CD4-positive, alpha-beta memory T cell (primary cell): Measurements from ENCODE around the gene BMAL1. TPM values are rescaled to one million over a fixed set of nuclear protein-coding genes. Genes with fewer than 3 reads are reported as not detected.
A peak's percentile ranks its signal among the peaks of the same experiment; 100 is the strongest.

Source experiments
- CTCF ChIA-PET: fragments of 350-600 bp; sonication (Branson Sonifier 250); formaldehyde crosslinking; loops from one replicate; lab custom pipeline; 2021; ENCODE audit warnings: inconsistent platforms; ENCODE audit not compliant: partially characterized antibody; lab: Charles Lee
- POLR2A ChIA-PET: fragments of 350-600 bp; sonication (Branson Sonifier 250); formaldehyde crosslinking; loops from one replicate; lab custom pipeline; 2021; ENCODE audit not compliant: partially characterized antibody; lab: Charles Lee
- DNase-seq, 5 donors: peaks; one replicate each; pipeline versions ENCODE4 v3.0.0 to v3.0.0-alpha.2; 2020 to 2022; ENCODE audit warnings: mixed read lengths in 1 of 5
- H3K27ac ChIP-seq: one replicate; pipeline ENCODE4 v1.7.0; 2013; ENCODE audit warnings: low read depth, low read length
- H3K27me3 ChIP-seq: 2 replicates; pipeline ENCODE4 v1.7.0; 2013; ENCODE audit warnings: mild to moderate bottlenecking, low read length, moderate library complexity; ENCODE audit not compliant: insufficient read depth
- H3K36me3 ChIP-seq: 2 replicates; pipeline ENCODE4 v1.7.0; 2013; ENCODE audit warnings: mild to moderate bottlenecking, low read length, moderate library complexity; ENCODE audit not compliant: insufficient read depth
- H3K4me1 ChIP-seq: 2 replicates; pipeline ENCODE4 v1.7.0; 2013; ENCODE audit warnings: mild to moderate bottlenecking, low read length, moderate library complexity; ENCODE audit not compliant: insufficient read depth
- H3K4me3 ChIP-seq, 2 donors: one replicate each; pipeline ENCODE4 v1.7.0; 2013; ENCODE audit warnings: low read length in 2 of 2, mild to moderate bottlenecking in 1 of 2
- H3K9me3 ChIP-seq, 2 donors: one replicate each; pipeline ENCODE4 v1.7.0; 2013; ENCODE audit warnings: low read length in 2 of 2, control low read depth in 1 of 2; ENCODE audit not compliant: control insufficient read depth in 1 of 2
- H3K27ac Mint-ChIP-seq, 7 donors: one replicate each; pipeline ENCODE4 v1.8.0; 2020 to 2021; ENCODE audit warnings: mixed read lengths in 7 of 7, mild to moderate bottlenecking in 6 of 7, inconsistent platforms in 3 of 7, moderate library complexity in 3 of 7
- H3K27me3 Mint-ChIP-seq, 2 donors: one replicate each; pipeline ENCODE4 v1.8.0; 2020 to 2021; ENCODE audit warnings: mixed read lengths in 2 of 2
- H3K36me3 Mint-ChIP-seq, 2 donors: one replicate each; pipeline ENCODE4 v1.8.0; 2020 to 2021; ENCODE audit warnings: mixed read lengths in 2 of 2, inconsistent platforms in 1 of 2, mild to moderate bottlenecking in 1 of 2
- H3K4me1 Mint-ChIP-seq, 4 donors: one replicate each; pipeline ENCODE4 v1.8.0; 2020 to 2021; ENCODE audit warnings: mixed read lengths in 4 of 4, mild to moderate bottlenecking in 1 of 4
- H3K4me3 Mint-ChIP-seq, 8 donors: one replicate each; pipeline ENCODE4 v1.8.0; 2020 to 2021; ENCODE audit warnings: mixed read lengths in 8 of 8, mild to moderate bottlenecking in 7 of 8, moderate library complexity in 6 of 8, inconsistent platforms in 3 of 8
- H3K9me3 Mint-ChIP-seq, 8 donors: one replicate each; pipeline ENCODE4 v1.8.0; 2020 to 2021; ENCODE audit warnings: mixed read lengths in 8 of 8, mild to moderate bottlenecking in 5 of 8, inconsistent platforms in 3 of 8, moderate library complexity in 1 of 8
- intact Hi-C: fragments of 100-400 bp; cut with micrococcal nuclease; formaldehyde crosslinking; loops from one replicate; pipeline ENCODE4 v1.15.1; 2023
- polyA plus RNA-seq, 2 donors: library from polyadenylated mRNA; unstranded; fragments of 300-500 nt; fragmentation: Illumina TruSeq; gene quantifications; one replicate each; pipeline ENCODE4 v1.2.3, GENCODE V29; 2021
- total RNA-seq, 2 experiments: library from RNA; stranded (reverse); gene quantifications; one replicate each; pipeline ENCODE4 v1.2.3, GENCODE V29; 2021

BMAL1 gene
- total and polyA plus RNA-seq, 4 experiments from 2014 or later, result 18.8 to 112 (median 69.9) TPM

- Histone ChIP-seq H3K27ac (no peak overlapping the region), H3K4me3 (no peak overlapping the region), H3K36me3 (peaks cover 19% of the 10 kb centered on the region), H3K27me3 (no peaks in the 10 kb centered on the region), H3K4me1 (peaks cover 84% of the 10 kb centered on the region), H3K9me3 (no peaks in the 10 kb centered on the region)
- DNase-seq, result no peak
- intact Hi-C loops, result no loop called here
- Mint-ChIP-seq H3K4me3 (peak overlapping the region in 1 of 8 donors; percentile 25), H3K27ac (peak overlapping the region in 2 of 7 donors; percentile 19 to 62), H3K36me3 (peaks cover 34 to 47% of the 10 kb centered on the region in 2 donors), H3K27me3 (no peaks in the 10 kb centered on the region), H3K9me3 (no peaks in the 10 kb centered on the region), H3K4me1 (peaks cover 0 to 59% (median 48%) of the 10 kb centered on the region in 4 donors)
- ChIA-PET POLR2A (no interaction called here), CTCF (interaction anchor here (1.2 to 1.5 kb wide), 3 partner anchors 25 to 60 kb away, joined by 3 to 4 read pairs (median 3); no protein-coding TSS in a partner anchor)
These were observed 32.9 kb downstream of the BMAL1 start for GRCh38 chr11:13310443-13310842.

- peaks cover 84% of the 10 kb centered on the region for H3K4me1 ChIP-seq
- H3K36me3 ChIP-seq, result peaks cover 19% of the 10 kb centered on the region
- POLR2A ChIA-PET, result interaction anchor here (1.4 kb wide), 1 partner anchor 64 kb away, joined by 3 read pairs; no protein-coding TSS in a partner anchor
- peak overlapping the region in 3 of 7 donors; percentile 19 to 86 (median 25) for H3K27ac Mint-ChIP-seq
- H3K9me3 Mint-ChIP-seq, result no peaks in the 10 kb centered on the region
- CTCF ChIA-PET, result interaction anchor here (1.2 to 1.5 kb wide), 3 partner anchors 24 to 61 kb away, joined by 3 to 4 read pairs (median 3); no protein-coding TSS in a partner anchor
- intact Hi-C loops, result no loop called here
- peaks cover 37 to 55% of the 10 kb centered on the region in 2 donors for H3K36me3 Mint-ChIP-seq
- H3K4me3 Mint-ChIP-seq, result peak overlapping the region in 3 of 8 donors; percentile 3 to 29 (median 26)
- H3K4me3 ChIP-seq, result no peak overlapping the region
- H3K4me1 Mint-ChIP-seq, result peaks cover 0 to 71% (median 58%) of the 10 kb centered on the region in 4 donors
- no peaks in the 10 kb centered on the region for H3K27me3 Mint-ChIP-seq
- H3K27ac ChIP-seq, result no peak overlapping the region
- no peak for DNase-seq
- H3K9me3 ChIP-seq, result no peaks in the 10 kb centered on the region
- H3K27me3 ChIP-seq, result no peaks in the 10 kb centered on the region
These were observed 34.0 kb downstream of the BMAL1 start for GRCh38 chr11:13311570-13311969.

GRCh38 chr11:13313005-13313819, 35.6 kb downstream of the BMAL1 start:
- no peaks in the 10 kb centered on the region for H3K9me3 ChIP-seq
- peaks cover 19% of the 10 kb centered on the region for H3K36me3 ChIP-seq
- Mint-ChIP-seq H3K36me3 (peaks cover 37 to 55% of the 10 kb centered on the region in 2 donors), H3K4me1 (peaks cover 12 to 86% (median 73%) of the 10 kb centered on the region in 4 donors), H3K27ac (peak overlapping the region in 6 of 7 donors; percentile 8 to 58 (median 38)), H3K4me3 (peak overlapping the region in 4 of 8 donors; percentile 1 to 61 (median 27)), H3K9me3 (no peaks in the 10 kb centered on the region), H3K27me3 (no peaks in the 10 kb centered on the region)
- ChIA-PET CTCF (interaction anchor here (1.0 to 4.6 kb wide), 6 partner anchors 13 to 75 kb away, joined by 3 to 20 read pairs (median 3); no protein-coding TSS in a partner anchor), POLR2A (no interaction called here)
- no peaks in the 10 kb centered on the region for H3K27me3 ChIP-seq
- H3K27ac ChIP-seq, result no peak overlapping the region
- intact Hi-C loops, result no loop called here
- no peak overlapping the region for H3K4me3 ChIP-seq
- no peak for DNase-seq
- peaks cover 84% of the 10 kb centered on the region for H3K4me1 ChIP-seq

- Mint-ChIP-seq H3K36me3 (peaks cover 37 to 52% of the 10 kb centered on the region in 2 donors), H3K4me1 (peaks cover 25 to 94% (median 80%) of the 10 kb centered on the region in 4 donors), H3K27ac (peak overlapping the region in 6 of 7 donors; percentile 5 to 72 (median 35)), H3K4me3 (peak overlapping the region in 2 of 8 donors; percentile 14 to 51), H3K27me3 (no peaks in the 10 kb centered on the region), H3K9me3 (no peaks in the 10 kb centered on the region)
- POLR2A ChIA-PET, result interaction anchor here (0.8 kb wide), 1 partner anchor 12 kb away, joined by 3 read pairs; no protein-coding TSS in a partner anchor
- Histone ChIP-seq H3K27me3 (no peaks in the 10 kb centered on the region), H3K4me1 (peaks cover 96% of the 10 kb centered on the region), H3K9me3 (no peaks in the 10 kb centered on the region), H3K4me3 (no peak overlapping the region), H3K36me3 (peaks cover 19% of the 10 kb centered on the region), H3K27ac (no peak overlapping the region)
- CTCF ChIA-PET, result interaction anchor here (1.0 to 4.6 kb wide), 4 partner anchors 21 to 76 kb away, joined by 3 to 20 read pairs (median 5); no protein-coding TSS in a partner anchor
- no peak for DNase-seq
- intact Hi-C loops, result loop anchor here (5.0 kb wide), 1 partner anchor 38 kb away; the partner anchor contains the start of gene BMAL1
These were observed 37.2 kb downstream of the BMAL1 start for GRCh38 chr11:13314676-13315394.

DNA sequence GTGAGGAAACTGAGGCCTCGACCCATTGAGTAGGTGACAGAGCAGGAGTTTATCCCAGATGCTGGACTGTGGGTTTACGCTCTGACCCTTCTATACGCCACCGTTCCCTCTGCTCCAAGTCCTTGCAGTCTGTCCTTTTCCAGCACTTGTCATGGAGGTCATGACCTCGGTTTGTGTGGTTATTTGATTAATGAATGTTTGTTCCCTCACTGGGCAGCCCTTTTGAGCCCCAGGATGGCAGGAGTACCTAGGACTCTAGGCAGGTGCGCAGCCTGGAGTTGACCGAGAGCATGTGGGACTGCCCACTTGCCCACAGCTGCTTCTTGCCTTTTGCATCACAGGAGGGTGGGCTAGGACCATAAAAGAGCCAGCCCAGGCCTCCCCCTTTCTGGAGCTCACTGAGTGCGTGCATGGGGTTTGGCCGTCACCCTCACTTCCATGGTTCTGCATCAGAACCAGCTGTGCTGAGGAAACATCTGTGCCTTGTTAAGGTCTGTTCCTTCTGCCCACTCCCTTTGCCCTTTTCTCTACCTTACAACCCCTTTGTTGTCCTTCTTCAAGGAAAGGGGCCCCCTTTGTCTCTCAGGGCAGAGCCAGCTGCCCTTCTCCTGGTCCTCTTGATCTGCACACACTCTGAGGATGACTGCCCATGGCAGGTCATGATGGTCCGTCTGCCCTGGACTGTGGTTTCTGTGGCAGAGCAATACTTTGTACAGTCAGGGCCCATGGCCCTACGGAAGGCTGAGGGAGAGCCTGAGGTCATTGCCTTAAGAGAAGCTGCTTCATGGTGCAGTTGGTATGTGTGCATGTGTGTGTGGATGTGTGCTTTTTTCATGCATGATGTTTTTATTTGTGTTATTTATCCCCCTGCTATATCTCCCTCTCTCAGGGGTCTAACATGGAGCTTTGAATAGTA, 38.2 kb downstream of the BMAL1 start:
- DNase-seq, result no peak
- Histone ChIP-seq H3K4me3 (no peak overlapping the region), H3K27me3 (no peaks in the 10 kb centered on the region), H3K27ac (no peak overlapping the region), H3K36me3 (peaks cover 10% of the 10 kb centered on the region), H3K9me3 (no peaks in the 10 kb centered on the region), H3K4me1 (peaks cover 98% of the 10 kb centered on the region)
- no peaks in the 10 kb centered on the region for H3K9me3 Mint-ChIP-seq
- peaks cover 28 to 44% of the 10 kb centered on the region in 2 donors for H3K36me3 Mint-ChIP-seq
- H3K27me3 Mint-ChIP-seq, result no peaks in the 10 kb centered on the region
- peak overlapping the region in 6 of 7 donors; percentile 22 to 85 (median 65) for H3K27ac Mint-ChIP-seq
- intact Hi-C loops, result loop anchor here (5.0 kb wide), 1 partner anchor 38 kb away; the partner anchor contains the start of gene BMAL1
- ChIA-PET POLR2A (no interaction called here), CTCF (interaction anchor here (1.0 to 4.6 kb wide), 3 partner anchors 20 to 28 kb away, joined by 3 to 20 read pairs (median 6); no protein-coding TSS in a partner anchor)
- peak overlapping the region in 6 of 8 donors; percentile 6 to 67 (median 50) for H3K4me3 Mint-ChIP-seq
- peaks cover 34 to 94% (median 78%) of the 10 kb centered on the region in 4 donors for H3K4me1 Mint-ChIP-seq

- H3K27me3 ChIP-seq, result no peaks in the 10 kb centered on the region
- no peaks in the 10 kb centered on the region for H3K9me3 ChIP-seq
- CTCF ChIA-PET, result interaction anchor here (1.3 to 4.6 kb wide), 2 partner anchors 19 to 27 kb away, joined by 6 to 20 read pairs; no protein-coding TSS in a partner anchor
- H3K4me3 ChIP-seq, result no peak overlapping the region
- Mint-ChIP-seq H3K9me3 (no peaks in the 10 kb centered on the region), H3K27me3 (no peaks in the 10 kb centered on the region), H3K36me3 (peaks cover 21 to 40% of the 10 kb centered on the region in 2 donors), H3K4me3 (peak overlapping the region in 3 of 8 donors; percentile 6 to 67 (median 26)), H3K27ac (peak overlapping the region in 6 of 7 donors; percentile 22 to 85 (median 65)), H3K4me1 (peaks cover 40 to 94% (median 73%) of the 10 kb centered on the region in 4 donors)
- H3K36me3 ChIP-seq, result peaks cover 3% of the 10 kb centered on the region
- POLR2A ChIA-PET, result no interaction called here
- no peak overlapping the region for H3K27ac ChIP-seq
- no peak for DNase-seq
- intact Hi-C loops, result loop anchor here (5.0 kb wide), 1 partner anchor 39 kb away; the partner anchor contains the start of gene BMAL1
- peaks cover 97% of the 10 kb centered on the region for H3K4me1 ChIP-seq
These were observed 39.0 kb downstream of the BMAL1 start for GRCh38 chr11:13316528-13316961.
